NCI-H2227 (cell line): Measurements from ENCODE around the gene MEPCE.

ENCODE experiments used
- DNase-seq: peaks from one replicate; lab custom pipeline; 2025; ENCODE audit not compliant: unreplicated experiment; lab: John Stamatoyannopoulos, UW

MEPCE gene, protein sequence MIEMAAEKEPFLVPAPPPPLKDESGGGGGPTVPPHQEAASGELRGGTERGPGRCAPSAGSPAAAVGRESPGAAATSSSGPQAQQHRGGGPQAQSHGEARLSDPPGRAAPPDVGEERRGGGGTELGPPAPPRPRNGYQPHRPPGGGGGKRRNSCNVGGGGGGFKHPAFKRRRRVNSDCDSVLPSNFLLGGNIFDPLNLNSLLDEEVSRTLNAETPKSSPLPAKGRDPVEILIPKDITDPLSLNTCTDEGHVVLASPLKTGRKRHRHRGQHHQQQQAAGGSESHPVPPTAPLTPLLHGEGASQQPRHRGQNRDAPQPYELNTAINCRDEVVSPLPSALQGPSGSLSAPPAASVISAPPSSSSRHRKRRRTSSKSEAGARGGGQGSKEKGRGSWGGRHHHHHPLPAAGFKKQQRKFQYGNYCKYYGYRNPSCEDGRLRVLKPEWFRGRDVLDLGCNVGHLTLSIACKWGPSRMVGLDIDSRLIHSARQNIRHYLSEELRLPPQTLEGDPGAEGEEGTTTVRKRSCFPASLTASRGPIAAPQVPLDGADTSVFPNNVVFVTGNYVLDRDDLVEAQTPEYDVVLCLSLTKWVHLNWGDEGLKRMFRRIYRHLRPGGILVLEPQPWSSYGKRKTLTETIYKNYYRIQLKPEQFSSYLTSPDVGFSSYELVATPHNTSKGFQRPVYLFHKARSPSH

DNA sequence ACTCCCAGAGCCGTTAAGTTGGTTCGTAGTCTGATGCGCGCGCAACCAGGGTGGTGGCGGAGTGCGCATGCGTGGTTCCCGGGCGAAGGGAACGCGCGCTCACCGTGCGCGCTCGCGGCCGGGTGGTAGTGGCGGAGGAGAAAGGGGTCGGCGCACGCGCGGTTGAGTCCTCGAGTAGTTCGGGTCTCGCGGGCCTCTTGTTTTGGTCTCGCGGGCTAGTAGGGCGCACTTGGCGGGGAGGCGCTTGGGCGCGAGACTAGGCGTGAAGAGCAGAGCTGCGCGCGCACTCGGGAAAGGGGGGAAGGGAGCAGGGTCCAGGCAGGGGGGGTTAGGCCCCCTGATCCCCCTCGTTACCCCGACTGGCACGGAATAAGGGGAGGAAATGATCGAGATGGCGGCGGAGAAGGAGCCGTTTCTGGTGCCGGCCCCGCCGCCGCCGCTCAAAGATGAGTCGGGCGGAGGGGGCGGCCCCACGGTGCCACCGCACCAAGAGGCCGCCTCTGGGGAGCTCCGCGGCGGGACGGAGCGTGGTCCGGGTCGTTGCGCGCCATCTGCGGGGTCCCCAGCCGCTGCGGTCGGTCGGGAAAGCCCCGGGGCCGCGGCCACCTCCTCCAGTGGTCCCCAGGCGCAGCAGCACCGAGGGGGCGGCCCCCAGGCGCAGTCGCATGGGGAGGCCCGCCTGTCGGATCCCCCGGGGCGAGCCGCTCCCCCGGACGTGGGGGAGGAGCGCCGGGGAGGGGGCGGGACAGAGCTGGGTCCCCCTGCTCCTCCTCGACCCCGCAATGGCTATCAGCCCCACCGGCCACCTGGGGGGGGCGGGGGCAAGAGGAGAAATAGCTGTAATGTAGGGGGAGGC is at the start of gene MEPCE:
TSS of gene MEPCE (plus strand) at position 195 of the 856 bp plus-strand sequence. CDS start at position 383, 188 bp downstream.
- DNase-seq, result peak; percentile 99

GRCh38 chr7:100380196-100380595 is 49.4 kb upstream of the MEPCE start:
- DNase-seq, result no peak

GRCh38 chr7:100381531-100382233 is 47.9 kb upstream of the MEPCE start:
- peak; percentile 63 for DNase-seq

- peak; percentile 90 for DNase-seq
Observed at GRCh38 chr7:100382234-100382853, 47.3 kb upstream of the MEPCE start.

GRCh38 chr7:100384628-100385294 is 44.9 kb upstream of the MEPCE start:
- DNase-seq, result no peak

- no peak for DNase-seq
Observed at GRCh38 chr7:100386940-100387339, 42.7 kb upstream of the MEPCE start.

DNA sequence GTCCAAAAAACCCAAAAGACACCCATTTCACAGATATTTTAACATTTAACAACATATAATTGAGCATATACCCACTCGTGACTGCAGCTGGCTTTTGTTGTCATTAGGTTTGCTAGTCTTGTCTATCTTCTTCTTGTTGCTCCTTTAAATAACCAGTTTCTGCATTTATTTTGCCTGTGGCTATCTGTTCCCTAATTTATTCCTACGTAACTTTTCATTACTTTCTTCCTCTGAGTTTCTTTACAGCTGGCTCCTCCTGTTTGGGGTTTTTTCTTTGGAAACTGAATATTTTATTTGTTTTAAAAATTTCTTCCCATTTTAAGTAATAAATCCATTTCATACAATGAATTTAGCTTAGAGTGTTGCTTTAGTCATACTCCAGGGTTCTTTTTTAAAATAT is 41.9 kb upstream of the MEPCE start:
- DNase-seq, result no peak

GRCh38 chr7:100389437-100390088 is 40.1 kb upstream of the MEPCE start:
- no peak for DNase-seq

DNA sequence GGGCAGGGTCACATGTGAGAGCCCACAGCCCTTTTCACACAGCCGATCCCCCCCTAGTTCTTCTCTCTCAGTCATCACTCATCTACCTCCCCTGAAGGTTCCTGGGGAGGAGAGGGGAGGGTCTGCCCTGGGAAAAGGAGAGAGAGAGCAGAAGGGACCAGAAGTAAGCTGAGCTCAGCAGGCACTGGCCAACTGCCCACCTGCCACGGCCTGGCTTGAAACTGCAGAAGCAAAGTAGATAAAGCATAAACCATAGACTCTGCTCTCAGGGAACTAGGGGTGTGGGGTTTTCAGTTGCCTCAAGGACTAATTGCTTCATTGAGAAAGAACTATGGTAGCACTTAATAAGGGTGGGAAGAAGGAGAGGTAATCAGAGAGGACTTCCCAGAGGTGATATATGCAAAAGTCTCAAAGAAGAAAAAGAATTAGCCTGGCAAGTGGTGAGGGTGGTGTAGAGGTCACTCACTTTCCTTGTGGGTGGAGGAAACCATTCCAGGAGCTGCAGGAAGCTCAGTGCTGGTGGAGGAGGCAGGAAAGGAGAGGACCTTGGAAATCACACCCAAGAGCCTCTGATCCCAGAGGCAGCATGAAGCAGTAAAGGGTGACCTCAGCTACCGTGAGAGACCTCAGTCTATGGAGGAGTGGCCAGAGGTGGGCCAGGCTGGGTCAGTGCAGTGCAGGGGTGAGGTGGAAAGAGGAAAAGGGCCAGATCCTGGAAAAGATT is 39.2 kb upstream of the MEPCE start:
- DNase-seq, result no peak

DNA sequence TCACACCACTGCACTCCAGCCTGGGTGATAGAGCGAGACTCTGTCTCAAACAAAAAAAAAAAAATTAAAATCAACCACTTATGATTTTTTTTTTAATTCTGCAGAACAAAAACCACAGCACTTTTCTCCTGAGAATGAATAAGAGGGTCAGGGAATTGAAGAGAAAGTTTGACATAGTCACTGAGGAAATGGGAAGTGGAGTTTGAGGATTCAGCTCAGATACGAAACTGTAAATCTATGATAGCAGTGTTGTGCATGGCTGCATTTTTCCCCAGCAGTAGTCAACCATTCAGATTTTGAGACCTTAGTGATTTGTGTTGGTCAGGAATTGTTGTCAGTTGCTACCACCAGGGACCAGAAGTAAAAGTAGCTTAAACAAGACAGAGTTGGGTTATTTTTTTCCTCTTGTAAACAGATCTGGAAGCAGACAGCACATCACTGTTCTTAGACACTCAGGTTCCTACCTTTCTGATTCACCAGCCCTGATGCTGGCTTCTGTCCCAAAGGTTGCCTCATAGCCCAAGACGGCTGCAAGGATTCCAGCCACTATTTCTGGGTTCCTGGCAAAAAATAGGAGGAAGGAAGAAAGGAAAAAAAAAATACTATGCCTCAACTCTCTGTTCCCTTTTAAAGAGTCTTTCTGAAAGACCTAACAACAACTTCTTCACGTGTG is 36.3 kb upstream of the MEPCE start:
- no peak for DNase-seq

GRCh38 chr7:100394077-100394476 is 35.6 kb upstream of the MEPCE start:
- DNase-seq, result no peak

- DNase-seq, result no peak
Observed at GRCh38 chr7:100396421-100396982, 33.1 kb upstream of the MEPCE start.

DNA sequence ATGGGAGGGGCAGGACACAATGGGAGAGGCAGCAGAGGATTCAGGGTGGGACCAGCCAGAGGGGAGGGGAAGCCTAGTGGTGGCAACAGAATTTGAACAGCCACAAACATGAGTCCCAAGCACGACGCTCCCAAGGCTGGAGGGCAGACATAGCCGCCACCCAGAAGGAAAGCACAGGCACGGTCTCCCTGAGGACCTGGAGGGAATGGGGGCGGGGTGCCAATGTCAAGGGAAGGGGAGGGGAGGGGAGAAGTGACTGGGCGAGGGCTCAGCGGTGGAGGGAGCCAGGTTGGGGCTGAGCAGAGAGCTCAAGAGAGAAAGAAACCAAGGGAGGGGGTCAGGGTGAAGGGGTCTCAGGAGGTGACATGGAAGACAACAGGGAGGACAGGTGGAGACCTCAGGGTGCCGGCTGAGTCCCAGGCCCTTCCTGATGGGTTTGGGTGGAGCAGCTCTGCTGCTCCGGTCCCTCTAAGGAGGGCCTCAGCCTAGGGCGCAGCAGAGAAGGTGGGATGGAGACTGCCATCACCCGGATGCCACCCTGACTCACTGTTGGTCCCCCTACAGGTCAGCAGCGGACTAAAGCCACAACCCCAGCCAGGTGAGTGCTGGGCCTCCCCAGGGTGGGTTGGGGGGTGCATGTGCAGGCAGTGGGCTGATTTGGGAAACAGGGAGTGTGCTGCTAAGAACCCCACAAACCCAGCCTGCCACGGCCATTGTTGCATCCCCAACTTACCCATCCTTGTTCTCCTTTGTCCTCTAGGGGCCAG is 32.1 kb upstream of the MEPCE start:
- DNase-seq, result no peak

- no peak for DNase-seq
Observed at GRCh38 chr7:100398239-100398638, 31.4 kb upstream of the MEPCE start.

DNA sequence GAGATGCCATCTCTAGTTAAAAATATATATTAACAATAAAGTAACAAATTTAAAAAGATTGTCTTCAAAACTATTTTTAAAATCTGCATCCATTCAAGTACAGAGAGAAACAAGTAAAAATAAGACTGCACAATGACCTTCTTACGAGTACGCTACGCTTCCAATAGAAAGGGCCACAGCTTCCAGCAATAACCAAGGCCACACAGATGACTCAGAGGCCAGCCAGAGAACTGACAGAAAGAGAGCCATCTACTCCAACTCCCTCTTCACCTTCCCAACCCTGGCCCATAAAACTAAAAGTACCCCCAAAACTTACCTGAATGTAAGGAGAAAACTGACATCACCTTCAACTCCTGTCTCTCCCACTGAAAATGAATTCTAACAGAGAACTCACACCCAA is 29.6 kb upstream of the MEPCE start:
- DNase-seq, result no peak

DNA sequence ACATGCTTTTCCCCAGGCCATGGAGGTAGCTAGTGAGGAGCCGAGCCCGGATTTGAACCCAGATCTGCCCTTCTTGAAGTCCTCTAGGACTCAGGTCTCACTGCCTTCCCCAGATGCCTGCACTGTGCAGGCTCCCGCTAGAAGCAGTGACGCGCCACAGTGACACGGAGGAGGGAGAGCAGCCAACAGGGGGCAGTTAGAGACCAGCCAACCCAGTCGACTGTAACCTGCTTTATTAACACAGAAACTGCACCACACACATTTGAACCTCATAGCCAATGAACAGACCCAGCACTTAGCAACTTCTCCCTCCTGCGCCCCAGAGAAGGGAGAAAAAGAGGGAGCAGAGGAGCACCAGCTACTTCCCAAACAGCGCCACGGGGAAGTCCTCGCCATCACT is 29.0 kb upstream of the MEPCE start:
- no peak for DNase-seq

GRCh38 chr7:100401811-100402210 is 27.8 kb upstream of the MEPCE start:
- no peak for DNase-seq
